ENCODE data around the gene TREH.

The TREH gene

DNA sequence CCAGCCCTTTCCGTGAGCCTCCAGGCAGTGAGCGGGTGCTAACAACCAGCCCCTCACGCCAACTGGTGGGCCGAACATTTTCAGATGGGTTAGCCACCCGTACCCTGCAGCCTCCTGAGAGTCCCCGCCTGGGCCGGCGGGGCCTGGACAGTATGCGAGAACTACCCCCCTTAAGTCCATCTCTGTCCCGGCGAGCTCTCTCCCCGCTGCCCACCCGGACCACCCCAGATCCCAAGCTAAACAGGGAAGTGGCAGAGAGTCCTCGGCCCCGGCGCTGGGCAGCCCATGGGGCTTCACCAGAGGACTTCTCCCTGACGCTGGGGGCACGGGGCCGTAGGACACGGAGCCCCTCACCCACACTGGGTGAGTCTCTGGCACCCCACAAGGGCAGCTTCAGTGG lies 51.4 kb downstream of the TREH start:
- DNase-seq (ENCODE audit: extremely low spot score), result no peak
- CTCF ChIA-PET, result interaction anchor here (1.3 to 1.4 kb wide), 2 partner anchors 15 to 31 kb away, joined by 3 to 4 read pairs; no protein-coding TSS in a partner anchor
- TF ChIP-seq, protein P1, sequence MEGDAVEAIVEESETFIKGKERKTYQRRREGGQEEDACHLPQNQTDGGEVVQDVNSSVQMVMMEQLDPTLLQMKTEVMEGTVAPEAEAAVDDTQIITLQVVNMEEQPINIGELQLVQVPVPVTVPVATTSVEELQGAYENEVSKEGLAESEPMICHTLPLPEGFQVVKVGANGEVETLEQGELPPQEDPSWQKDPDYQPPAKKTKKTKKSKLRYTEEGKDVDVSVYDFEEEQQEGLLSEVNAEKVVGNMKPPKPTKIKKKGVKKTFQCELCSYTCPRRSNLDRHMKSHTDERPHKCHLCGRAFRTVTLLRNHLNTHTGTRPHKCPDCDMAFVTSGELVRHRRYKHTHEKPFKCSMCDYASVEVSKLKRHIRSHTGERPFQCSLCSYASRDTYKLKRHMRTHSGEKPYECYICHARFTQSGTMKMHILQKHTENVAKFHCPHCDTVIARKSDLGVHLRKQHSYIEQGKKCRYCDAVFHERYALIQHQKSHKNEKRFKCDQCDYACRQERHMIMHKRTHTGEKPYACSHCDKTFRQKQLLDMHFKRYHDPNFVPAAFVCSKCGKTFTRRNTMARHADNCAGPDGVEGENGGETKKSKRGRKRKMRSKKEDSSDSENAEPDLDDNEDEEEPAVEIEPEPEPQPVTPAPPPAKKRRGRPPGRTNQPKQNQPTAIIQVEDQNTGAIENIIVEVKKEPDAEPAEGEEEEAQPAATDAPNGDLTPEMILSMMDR (IDR thresholded peaks at IDR 0.05; ENCODE audit: control extremely low read depth, extremely low read depth, low read depth, missing control alignments), result no peak
- POLR2A ChIA-PET, result no interaction called here

DNA sequence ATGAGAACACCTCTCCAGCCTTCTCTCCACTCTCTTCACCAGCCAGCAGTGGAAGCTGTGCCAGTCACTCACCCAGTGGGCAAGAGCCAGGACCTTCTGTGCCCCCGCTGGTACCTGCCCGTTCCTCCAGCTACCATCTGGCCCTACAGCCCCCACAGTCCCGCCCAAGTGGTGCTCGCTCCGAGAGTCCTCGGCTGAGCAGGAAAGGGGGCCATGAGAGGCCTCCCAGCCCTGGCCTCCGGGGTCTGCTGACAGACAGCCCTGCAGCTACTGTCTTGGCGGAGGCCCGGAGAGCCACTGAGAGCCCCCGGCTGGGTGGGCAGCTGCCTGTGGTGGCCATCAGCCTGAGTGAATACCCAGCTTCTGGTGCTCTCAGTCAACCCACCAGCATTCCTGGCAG lies 51.9 kb downstream of the TREH start:
- no peak for DNase-seq (ENCODE audit: extremely low spot score)
- CTCF ChIA-PET, result interaction anchor here (1.2 to 1.4 kb wide), 3 partner anchors 14 to 32 kb away, joined by 3 to 4 read pairs (median 3); no protein-coding TSS in a partner anchor
- TF ChIP-seq, protein P1 (IDR thresholded peaks at IDR 0.05; ENCODE audit: control extremely low read depth, extremely low read depth, low read depth, missing control alignments), result no peak
- POLR2A ChIA-PET, result no interaction called here

DNA sequence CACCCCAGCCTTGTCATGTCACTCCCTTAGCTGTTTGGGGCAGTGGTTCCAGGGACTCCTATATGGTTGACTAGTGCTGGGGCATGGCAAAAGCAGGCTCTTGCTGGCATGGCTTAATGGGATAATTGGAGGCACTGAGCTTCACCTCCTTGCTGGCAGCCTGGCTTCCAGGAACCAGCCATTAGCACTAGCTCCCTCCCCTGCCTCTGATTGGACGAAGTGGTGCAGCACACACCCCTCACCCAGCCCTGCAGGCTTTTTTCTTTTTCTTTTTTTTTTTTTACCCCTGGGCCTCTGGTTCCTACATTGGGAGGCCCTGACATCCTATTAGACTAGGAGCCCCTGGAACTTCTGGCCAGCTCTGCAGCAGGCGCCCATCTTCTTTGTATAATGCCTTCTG lies 53.5 kb downstream of the TREH start:
- no peak for DNase-seq (ENCODE audit: extremely low spot score)
- TF ChIP-seq, protein P1 (IDR thresholded peaks at IDR 0.05; ENCODE audit: control extremely low read depth, extremely low read depth, low read depth, missing control alignments), result no peak
- ChIA-PET CTCF (interaction anchor here (1.2 kb wide), 1 partner anchor 11 kb away, joined by 4 read pairs; no protein-coding TSS in a partner anchor), POLR2A (no interaction called here)

DNA sequence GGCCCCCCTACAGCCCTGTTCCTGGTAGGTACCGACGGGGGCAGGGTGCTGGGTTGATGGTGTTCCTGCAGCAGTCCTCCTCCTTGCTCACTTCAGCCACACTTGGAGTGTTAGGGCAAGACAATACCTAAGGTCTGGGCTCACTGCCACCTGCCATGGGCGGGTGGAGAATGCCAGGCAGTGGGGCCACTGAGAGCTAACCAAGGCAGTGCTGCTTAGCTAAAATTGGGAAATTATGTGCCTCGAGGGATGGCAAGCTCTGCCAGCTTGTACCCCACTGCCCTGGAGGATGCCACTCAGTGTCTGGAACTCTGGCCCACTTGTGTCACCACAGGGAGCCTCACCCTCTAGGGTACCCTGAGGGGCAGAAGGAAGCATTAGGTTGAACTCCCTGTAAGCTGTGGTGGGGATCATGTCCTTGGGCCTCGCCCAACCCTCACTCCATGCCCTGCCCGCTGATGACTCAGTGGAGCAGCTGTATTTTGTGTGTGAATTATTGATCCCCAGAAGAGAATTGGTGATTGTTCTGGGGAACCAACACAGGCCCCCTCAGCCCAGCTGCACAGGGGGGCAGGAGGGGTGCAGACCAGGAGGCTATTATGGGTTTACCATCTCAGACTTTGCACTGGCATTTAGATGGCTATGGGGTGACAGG lies 54.3 kb downstream of the TREH start:
- no peak for DNase-seq (ENCODE audit: extremely low spot score)
- CTCF ChIA-PET, result interaction anchor here (1.2 kb wide), 1 partner anchor 12 kb away, joined by 4 read pairs; no protein-coding TSS in a partner anchor
- TF ChIP-seq, protein P1 (IDR thresholded peaks at IDR 0.05; ENCODE audit: control extremely low read depth, extremely low read depth, low read depth, missing control alignments), result no peak
- POLR2A ChIA-PET, result no interaction called here

DNA sequence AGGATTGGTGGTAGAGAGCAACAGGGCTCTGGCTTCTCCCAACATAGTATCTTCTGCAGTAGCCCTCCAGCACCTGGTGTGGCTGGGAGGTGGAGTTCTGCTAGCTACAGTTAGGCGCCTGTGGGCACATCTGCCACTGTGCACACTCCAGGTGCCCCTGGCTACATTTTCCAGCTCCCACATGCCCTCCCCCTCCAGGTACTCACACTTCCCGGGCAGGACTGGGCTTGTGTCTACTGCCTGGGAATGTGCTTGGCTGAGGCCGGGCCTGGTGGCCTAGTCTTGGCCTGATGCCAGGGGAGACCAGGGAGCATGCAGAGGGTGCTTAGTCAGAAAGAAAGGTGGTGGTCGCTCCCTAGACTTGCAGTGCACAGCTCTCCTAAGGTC lies 56.2 kb downstream of the TREH start:
- CTCF ChIA-PET, result interaction anchor here (1.0 to 2.2 kb wide), 4 partner anchors 11 to 67 kb away, joined by 5 to 7 read pairs (median 6); no protein-coding TSS in a partner anchor
- no peak for DNase-seq (ENCODE audit: extremely low spot score)
- TF ChIP-seq, protein P1 (IDR thresholded peaks at IDR 0.05; ENCODE audit: control extremely low read depth, extremely low read depth, low read depth, missing control alignments), result no peak
- POLR2A ChIA-PET, result no interaction called here

DNA sequence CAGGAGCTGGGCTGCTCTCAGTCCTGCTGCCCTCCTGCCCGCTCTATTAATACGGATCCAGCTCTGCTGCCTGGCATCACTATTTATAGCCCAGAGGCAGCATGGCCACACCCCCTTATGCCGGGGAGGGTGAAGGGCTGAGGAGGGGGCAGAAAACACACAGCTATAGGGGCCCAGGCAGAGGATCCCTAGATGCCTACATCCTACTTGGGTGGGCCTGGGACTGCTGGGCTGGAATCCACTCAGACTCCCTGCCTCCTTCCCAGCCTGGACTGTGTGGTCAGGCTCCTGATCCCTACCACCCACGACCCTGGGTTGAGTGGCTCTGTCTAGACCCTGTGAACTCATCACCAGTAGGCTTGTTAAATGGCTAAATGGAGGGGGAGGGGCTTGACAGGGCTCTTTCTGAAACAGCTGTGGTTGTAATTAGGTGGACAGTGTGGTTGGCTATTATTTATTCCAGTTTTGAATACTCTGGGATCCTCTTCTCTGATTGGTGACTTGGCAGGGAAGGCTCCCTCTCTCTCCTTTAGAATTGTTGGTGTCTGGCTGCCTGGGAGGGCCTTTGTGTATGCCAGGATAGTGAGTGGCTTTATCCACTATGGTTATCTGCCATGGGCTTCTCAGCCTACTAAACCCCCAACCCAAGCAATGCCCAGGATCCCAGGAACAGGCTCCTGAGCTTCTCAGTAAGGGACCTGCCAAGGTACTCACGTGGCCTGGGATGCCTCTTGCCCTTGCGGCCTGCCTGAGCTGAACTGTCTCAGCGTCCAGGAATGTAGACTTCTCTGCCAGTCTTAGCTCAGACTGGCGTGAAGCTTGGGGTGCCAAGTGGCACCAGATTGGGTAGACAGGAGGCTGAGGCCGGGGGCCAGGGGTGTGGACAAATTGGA lies 56.8 kb downstream of the TREH start:
- ChIA-PET CTCF (interaction anchor here (0.7 to 2.2 kb wide), 7 partner anchors 11 to 307 kb away, joined by 3 to 7 read pairs (median 5); no protein-coding TSS in a partner anchor), POLR2A (no interaction called here)
- no peak for DNase-seq (ENCODE audit: extremely low spot score)
- TF ChIP-seq, protein P1 (IDR thresholded peaks at IDR 0.05; ENCODE audit: control extremely low read depth, extremely low read depth, low read depth, missing control alignments), result no peak
